WTC11 (cell line): ENCODE measurements around the gene C19orf73. TPM values are rescaled to one million over a fixed set of nuclear protein-coding genes. Genes with fewer than 3 reads are reported as not detected.

ENCODE experiments used
- ATAC-seq: fragments of 200-7000 bp; cut with Tn5 transposase; 2 replicates; pipeline ENCODE4 v1.10.0; 2021; ENCODE audit warnings: mild to moderate bottlenecking, moderate library complexity
- CTCF ChIA-PET: fragments of 300-600 bp; sonication (Branson Sonifier 250); formaldehyde crosslinking; loops from one replicate; lab custom pipeline; 2021; ENCODE audit warnings: antibody characterized with exemption; lab: Charles Lee
- POLR2A ChIA-PET: fragments of 350-600 bp; sonication (Branson Sonifier 250); formaldehyde crosslinking; loops from one replicate; lab custom pipeline; 2021; ENCODE audit warnings: antibody characterized with exemption; lab: Charles Lee
- DNase-seq: peaks from one replicate; pipeline ENCODE4 v3.0.0; 2021; ENCODE audit warnings: low spot score
- H3K27ac Mint-ChIP-seq: 2 replicates; pipeline ENCODE4 v1.8.0; 2021; ENCODE audit warnings: mixed read lengths
- H3K27me3 Mint-ChIP-seq: 2 replicates; pipeline ENCODE4 v1.8.0; 2021; ENCODE audit warnings: low read depth, mild to moderate bottlenecking, moderate library complexity, mixed read lengths
- H3K36me3 Mint-ChIP-seq: 2 replicates; pipeline ENCODE4 v1.8.0; 2021; ENCODE audit warnings: mixed read lengths
- H3K4me1 Mint-ChIP-seq: 2 replicates; pipeline ENCODE4 v1.8.0; 2022; ENCODE audit warnings: mixed read lengths
- H3K4me3 Mint-ChIP-seq: 2 replicates; pipeline ENCODE4 v1.8.0; 2021; ENCODE audit warnings: mild to moderate bottlenecking, moderate library complexity, mixed read lengths
- H3K9me3 Mint-ChIP-seq: 2 replicates; pipeline ENCODE4 v1.8.0; 2021; ENCODE audit warnings: mixed read lengths
- JUN ChIP-seq: sonication (generic); formaldehyde crosslinking; IDR thresholded peaks from 2 replicates; pipeline ENCODE4 v1.8.0; 2023; ENCODE audit warnings: mild to moderate bottlenecking, missing genetic modification reagents
- NR1H2 ChIP-seq: sonication (generic); formaldehyde crosslinking; IDR thresholded peaks from 2 replicates; pipeline ENCODE4 v1.9.0; 2021; ENCODE audit warnings: mild to moderate bottlenecking, moderate library complexity, missing genetic modification reagents
- RORB ChIP-seq: fragments of 250-450 bp; sonication (Bioruptor Pico); IDR thresholded peaks from 2 replicates; pipeline ENCODE4 v1.9.0; 2021; ENCODE audit warnings: mild to moderate bottlenecking
- SMAD3 ChIP-seq: sonication (generic); formaldehyde crosslinking; IDR thresholded peaks from 2 replicates; pipeline ENCODE4 v1.8.0; 2022; ENCODE audit warnings: missing genetic modification reagents, mild to moderate bottlenecking, borderline replicate concordance
- TEAD1 ChIP-seq: sonication (generic); formaldehyde crosslinking; IDR thresholded peaks from 2 replicates; pipeline ENCODE4 v1.8.0; 2022; ENCODE audit warnings: mild to moderate bottlenecking, missing genetic modification reagents
- ZNF121 ChIP-seq: sonication (generic); formaldehyde crosslinking; IDR thresholded peaks from 2 replicates; pipeline ENCODE4 v1.8.0; 2023; ENCODE audit warnings: missing genetic modification reagents
- ZNF138 ChIP-seq: sonication (generic); formaldehyde crosslinking; conservative IDR thresholded peaks from 2 replicates; pipeline ENCODE4 v1.8.1; 2022; ENCODE audit warnings: mild to moderate bottlenecking, moderate library complexity, missing genetic modification reagents
- ZNF317 ChIP-seq: sonication (generic); formaldehyde crosslinking; IDR thresholded peaks from 2 replicates; pipeline ENCODE4 v1.8.1; 2023; ENCODE audit warnings: low read depth, mild to moderate bottlenecking, moderate library complexity, missing genetic modification reagents, borderline replicate concordance
- total RNA-seq: library from RNA; stranded (reverse); gene quantifications from 3 replicates; pipeline ENCODE4 v1.2.3, GENCODE V29; 2021
- TF ChIP-seq, protein P1 (sequence below): fragments of 250-450 bp; sonication (Bioruptor Pico); IDR thresholded peaks from 2 replicates; pipeline ENCODE4 v1.8.0; 2021; ENCODE audit warnings: mild to moderate bottlenecking
- TF ChIP-seq, protein P2 (sequence below): sonication (generic); formaldehyde crosslinking; conservative IDR thresholded peaks from 2 replicates; pipeline ENCODE4 v1.8.1; 2022; ENCODE audit warnings: mild to moderate bottlenecking, missing genetic modification reagents
- TF ChIP-seq, protein P3 (sequence below): sonication (generic); formaldehyde crosslinking; IDR thresholded peaks from 2 replicates; pipeline ENCODE4 v1.8.1; 2022; ENCODE audit warnings: mild to moderate bottlenecking, moderate library complexity, missing genetic modification reagents
- TF ChIP-seq, protein P4 (sequence below): fragments of 250-450 bp; sonication (Bioruptor Pico); IDR thresholded peaks from 2 replicates; pipeline ENCODE4 v1.9.0; 2021; ENCODE audit warnings: moderate library complexity, mild to moderate bottlenecking, inconsistent platforms, borderline replicate concordance
- TF ChIP-seq, protein P5 (sequence below): sonication (generic); formaldehyde crosslinking; IDR thresholded peaks from 2 replicates; pipeline ENCODE4 v1.8.0; 2023; ENCODE audit warnings: missing genetic modification reagents, mild to moderate bottlenecking, borderline replicate concordance
- TF ChIP-seq, protein P6 (sequence below): sonication (generic); formaldehyde crosslinking; IDR thresholded peaks from 2 replicates; pipeline ENCODE4 v1.8.1; 2023; ENCODE audit warnings: mild to moderate bottlenecking, missing genetic modification reagents
- TF ChIP-seq, protein P7 (sequence below): sonication (generic); formaldehyde crosslinking; IDR thresholded peaks from 2 replicates; pipeline ENCODE4 v1.8.0; 2023; ENCODE audit warnings: mild to moderate bottlenecking, missing genetic modification reagents

C19orf73 gene
- total RNA-seq, 1 experiment from 2014 or later, result 3.2 TPM

DNA sequence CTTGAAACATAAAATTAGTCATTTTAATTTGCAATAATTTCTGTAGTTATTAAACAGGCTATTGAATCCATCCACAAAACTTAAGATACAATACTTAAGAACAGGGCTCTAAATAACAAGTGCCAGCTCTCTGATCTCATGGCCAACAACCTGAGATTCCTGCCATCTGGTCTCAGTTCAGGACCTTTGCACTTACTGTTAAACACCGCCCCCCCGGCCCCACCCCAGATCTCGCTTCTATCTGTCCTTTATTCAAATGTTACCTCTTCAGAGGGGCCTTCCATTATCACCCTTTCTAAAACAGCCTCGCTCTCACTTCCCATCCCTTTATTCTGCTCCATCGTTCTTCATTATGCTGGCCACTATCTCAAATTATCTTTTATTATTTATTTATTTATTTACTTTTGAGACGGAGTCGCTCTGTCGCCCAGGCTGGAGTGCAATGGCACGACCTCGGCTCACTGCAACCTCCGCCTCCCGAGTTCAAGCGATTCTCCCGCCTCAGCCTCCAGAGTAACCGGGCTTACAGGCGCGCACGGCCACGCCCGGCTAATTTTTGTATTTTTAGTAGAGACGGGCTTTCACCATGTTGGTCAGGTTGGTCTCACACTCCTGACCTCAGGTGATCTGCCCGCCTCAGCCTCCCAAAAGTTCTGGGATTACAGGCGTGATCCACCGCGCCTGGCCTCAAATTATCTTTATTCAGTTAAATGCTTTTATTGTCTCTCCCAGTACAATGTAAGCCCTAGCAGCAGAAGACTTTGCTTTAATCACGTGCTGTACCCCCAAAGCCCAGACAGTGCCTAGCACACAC is 34.5 kb downstream of the C19orf73 start:
- ATAC-seq, result no peak
- Mint-ChIP-seq H3K36me3 (peaks cover 22% of the 10 kb centered on the region), H3K27me3 (peaks cover 23% of the 10 kb centered on the region)
- CTCF ChIA-PET, result interaction anchor here (0.7 to 2.8 kb wide), 2 partner anchors 11 to 13 kb away, joined by 3 to 9 read pairs; no protein-coding TSS in a partner anchor
- TF ChIP-seq NR1H2 (CRISPR knock-in tag), result no peak
- TF ChIP-seq, protein P1, sequence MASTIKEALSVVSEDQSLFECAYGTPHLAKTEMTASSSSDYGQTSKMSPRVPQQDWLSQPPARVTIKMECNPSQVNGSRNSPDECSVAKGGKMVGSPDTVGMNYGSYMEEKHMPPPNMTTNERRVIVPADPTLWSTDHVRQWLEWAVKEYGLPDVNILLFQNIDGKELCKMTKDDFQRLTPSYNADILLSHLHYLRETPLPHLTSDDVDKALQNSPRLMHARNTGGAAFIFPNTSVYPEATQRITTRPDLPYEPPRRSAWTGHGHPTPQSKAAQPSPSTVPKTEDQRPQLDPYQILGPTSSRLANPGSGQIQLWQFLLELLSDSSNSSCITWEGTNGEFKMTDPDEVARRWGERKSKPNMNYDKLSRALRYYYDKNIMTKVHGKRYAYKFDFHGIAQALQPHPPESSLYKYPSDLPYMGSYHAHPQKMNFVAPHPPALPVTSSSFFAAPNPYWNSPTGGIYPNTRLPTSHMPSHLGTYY, result no peak
- TF ChIP-seq ZNF121, result no peak
- TF ChIP-seq, protein P2, sequence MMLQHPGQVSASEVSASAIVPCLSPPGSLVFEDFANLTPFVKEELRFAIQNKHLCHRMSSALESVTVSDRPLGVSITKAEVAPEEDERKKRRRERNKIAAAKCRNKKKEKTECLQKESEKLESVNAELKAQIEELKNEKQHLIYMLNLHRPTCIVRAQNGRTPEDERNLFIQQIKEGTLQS (CRISPR knock-in tag), result no peak
- TF ChIP-seq, protein P3, sequence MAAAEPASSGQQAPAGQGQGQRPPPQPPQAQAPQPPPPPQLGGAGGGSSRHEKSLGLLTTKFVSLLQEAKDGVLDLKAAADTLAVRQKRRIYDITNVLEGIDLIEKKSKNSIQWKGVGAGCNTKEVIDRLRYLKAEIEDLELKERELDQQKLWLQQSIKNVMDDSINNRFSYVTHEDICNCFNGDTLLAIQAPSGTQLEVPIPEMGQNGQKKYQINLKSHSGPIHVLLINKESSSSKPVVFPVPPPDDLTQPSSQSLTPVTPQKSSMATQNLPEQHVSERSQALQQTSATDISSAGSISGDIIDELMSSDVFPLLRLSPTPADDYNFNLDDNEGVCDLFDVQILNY, result no peak
- TF ChIP-seq, protein P4, sequence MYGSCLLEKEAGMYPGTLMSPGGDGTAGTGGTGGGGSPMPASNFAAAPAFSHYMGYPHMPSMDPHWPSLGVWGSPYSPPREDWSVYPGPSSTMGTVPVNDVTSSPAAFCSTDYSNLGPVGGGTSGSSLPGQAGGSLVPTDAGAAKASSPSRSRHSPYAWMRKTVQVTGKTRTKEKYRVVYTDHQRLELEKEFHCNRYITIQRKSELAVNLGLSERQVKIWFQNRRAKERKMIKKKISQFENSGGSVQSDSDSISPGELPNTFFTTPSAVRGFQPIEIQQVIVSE, result no peak
- TF ChIP-seq, protein P5, sequence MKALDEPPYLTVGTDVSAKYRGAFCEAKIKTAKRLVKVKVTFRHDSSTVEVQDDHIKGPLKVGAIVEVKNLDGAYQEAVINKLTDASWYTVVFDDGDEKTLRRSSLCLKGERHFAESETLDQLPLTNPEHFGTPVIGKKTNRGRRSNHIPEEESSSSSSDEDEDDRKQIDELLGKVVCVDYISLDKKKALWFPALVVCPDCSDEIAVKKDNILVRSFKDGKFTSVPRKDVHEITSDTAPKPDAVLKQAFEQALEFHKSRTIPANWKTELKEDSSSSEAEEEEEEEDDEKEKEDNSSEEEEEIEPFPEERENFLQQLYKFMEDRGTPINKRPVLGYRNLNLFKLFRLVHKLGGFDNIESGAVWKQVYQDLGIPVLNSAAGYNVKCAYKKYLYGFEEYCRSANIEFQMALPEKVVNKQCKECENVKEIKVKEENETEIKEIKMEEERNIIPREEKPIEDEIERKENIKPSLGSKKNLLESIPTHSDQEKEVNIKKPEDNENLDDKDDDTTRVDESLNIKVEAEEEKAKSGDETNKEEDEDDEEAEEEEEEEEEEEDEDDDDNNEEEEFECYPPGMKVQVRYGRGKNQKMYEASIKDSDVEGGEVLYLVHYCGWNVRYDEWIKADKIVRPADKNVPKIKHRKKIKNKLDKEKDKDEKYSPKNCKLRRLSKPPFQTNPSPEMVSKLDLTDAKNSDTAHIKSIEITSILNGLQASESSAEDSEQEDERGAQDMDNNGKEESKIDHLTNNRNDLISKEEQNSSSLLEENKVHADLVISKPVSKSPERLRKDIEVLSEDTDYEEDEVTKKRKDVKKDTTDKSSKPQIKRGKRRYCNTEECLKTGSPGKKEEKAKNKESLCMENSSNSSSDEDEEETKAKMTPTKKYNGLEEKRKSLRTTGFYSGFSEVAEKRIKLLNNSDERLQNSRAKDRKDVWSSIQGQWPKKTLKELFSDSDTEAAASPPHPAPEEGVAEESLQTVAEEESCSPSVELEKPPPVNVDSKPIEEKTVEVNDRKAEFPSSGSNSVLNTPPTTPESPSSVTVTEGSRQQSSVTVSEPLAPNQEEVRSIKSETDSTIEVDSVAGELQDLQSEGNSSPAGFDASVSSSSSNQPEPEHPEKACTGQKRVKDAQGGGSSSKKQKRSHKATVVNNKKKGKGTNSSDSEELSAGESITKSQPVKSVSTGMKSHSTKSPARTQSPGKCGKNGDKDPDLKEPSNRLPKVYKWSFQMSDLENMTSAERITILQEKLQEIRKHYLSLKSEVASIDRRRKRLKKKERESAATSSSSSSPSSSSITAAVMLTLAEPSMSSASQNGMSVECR (CRISPR knock-in tag), result no peak
- TF ChIP-seq, protein P6, sequence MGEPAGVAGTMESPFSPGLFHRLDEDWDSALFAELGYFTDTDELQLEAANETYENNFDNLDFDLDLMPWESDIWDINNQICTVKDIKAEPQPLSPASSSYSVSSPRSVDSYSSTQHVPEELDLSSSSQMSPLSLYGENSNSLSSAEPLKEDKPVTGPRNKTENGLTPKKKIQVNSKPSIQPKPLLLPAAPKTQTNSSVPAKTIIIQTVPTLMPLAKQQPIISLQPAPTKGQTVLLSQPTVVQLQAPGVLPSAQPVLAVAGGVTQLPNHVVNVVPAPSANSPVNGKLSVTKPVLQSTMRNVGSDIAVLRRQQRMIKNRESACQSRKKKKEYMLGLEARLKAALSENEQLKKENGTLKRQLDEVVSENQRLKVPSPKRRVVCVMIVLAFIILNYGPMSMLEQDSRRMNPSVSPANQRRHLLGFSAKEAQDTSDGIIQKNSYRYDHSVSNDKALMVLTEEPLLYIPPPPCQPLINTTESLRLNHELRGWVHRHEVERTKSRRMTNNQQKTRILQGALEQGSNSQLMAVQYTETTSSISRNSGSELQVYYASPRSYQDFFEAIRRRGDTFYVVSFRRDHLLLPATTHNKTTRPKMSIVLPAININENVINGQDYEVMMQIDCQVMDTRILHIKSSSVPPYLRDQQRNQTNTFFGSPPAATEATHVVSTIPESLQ (CRISPR knock-in tag), result no peak
- no peak for TF ChIP-seq ZNF317 (CRISPR knock-in tag)
- TF ChIP-seq TEAD1 (CRISPR knock-in tag), result no peak
- TF ChIP-seq, protein P7, sequence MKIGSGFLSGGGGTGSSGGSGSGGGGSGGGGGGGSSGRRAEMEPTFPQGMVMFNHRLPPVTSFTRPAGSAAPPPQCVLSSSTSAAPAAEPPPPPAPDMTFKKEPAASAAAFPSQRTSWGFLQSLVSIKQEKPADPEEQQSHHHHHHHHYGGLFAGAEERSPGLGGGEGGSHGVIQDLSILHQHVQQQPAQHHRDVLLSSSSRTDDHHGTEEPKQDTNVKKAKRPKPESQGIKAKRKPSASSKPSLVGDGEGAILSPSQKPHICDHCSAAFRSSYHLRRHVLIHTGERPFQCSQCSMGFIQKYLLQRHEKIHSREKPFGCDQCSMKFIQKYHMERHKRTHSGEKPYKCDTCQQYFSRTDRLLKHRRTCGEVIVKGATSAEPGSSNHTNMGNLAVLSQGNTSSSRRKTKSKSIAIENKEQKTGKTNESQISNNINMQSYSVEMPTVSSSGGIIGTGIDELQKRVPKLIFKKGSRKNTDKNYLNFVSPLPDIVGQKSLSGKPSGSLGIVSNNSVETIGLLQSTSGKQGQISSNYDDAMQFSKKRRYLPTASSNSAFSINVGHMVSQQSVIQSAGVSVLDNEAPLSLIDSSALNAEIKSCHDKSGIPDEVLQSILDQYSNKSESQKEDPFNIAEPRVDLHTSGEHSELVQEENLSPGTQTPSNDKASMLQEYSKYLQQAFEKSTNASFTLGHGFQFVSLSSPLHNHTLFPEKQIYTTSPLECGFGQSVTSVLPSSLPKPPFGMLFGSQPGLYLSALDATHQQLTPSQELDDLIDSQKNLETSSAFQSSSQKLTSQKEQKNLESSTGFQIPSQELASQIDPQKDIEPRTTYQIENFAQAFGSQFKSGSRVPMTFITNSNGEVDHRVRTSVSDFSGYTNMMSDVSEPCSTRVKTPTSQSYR (CRISPR knock-in tag), result no peak
- no peak for TF ChIP-seq SMAD3 (CRISPR knock-in tag)
- no peak for TF ChIP-seq JUN
- no peak for TF ChIP-seq ZNF138 (CRISPR knock-in tag)
- TF ChIP-seq RORB (CRISPR knock-in tag), result no peak
- TF ChIP-seq, all 79 proteins: peak for 0
- Mint-ChIP-seq H3K27ac (peak overlapping the region; percentile 99), H3K9me3 (peaks cover 3% of the 10 kb centered on the region; the same call in 1 of the 2 replicates), H3K4me1 (peaks cover 17% of the 10 kb centered on the region), H3K4me3 (peak overlapping the region; percentile 96)
- POLR2A ChIA-PET, result no interaction called here
- no peak for DNase-seq
